Dermis blood vessel endothelial cell (primary cell): ENCODE measurements around the gene PPHLN1. TPM values are rescaled to one million over a fixed set of nuclear protein-coding genes. Genes with fewer than 3 reads are reported as not detected.

Experiments used
- DNase-seq: peaks from one replicate; pipeline ENCODE4 v3.0.0; 2010
- total RNA-seq: library from RNA; depleted of rRNA; stranded (reverse); fragments of >200 nt; gene quantifications from 2 replicates; pipeline ENCODE4 v1.2.3, GENCODE V29; 2014

Gene PPHLN1
- 99.5 and 101 TPM in 2 replicates for total RNA-seq

DNA sequence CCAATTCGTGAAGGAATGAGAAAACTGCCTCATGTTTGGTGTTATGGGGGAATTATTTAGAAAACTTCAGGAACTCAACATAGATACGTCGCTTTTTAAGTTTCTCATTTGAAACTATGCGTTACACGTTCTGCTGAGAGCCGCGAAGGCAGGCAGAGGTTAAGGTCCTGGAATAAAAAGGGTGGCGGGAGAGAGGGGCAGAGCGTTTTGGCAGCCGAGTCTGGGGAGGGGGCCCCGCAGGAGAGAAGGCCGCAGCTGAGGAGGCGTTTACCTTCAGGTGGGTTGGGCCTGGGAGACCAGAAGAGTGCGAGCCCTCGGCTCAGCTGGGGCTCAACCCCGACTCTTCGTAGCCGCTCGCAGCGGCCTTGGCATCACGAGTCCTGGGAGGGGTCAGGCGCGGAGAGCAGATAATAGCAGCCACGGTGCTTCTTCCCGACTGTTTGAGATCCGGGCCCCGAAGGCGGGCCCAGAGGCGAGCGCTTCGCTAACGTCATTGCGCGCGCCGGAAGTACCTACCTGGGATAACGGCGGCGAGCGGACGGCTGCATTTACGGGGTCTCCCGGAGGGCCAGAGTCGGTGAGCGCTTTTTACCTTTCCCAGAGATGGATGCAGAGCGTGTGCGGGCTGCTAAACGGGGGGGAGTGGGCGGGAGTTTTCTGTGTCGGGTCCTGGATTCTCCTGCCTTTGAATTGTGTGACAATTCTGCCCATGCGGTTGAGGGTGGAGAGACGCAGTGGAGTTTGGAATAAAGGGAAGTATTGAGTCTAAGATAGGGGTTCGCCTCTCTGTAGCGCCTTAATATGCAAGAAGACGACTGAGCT lies at the start of gene PPHLN1, which contains the start of gene ZCRB1:
Gene PPHLN1 (plus strand): TSS at position 515 of the 822 bp plus-strand sequence. CDS start 9,736 bp downstream, outside the sequence.
Gene ZCRB1 (minus strand): TSS at position 442 of the 822 bp plus-strand sequence. CDS start 1,992 bp downstream, outside the sequence.
- peak; percentile 79 for DNase-seq

- DNase-seq, result no peak
These were observed 48.4 kb upstream of the PPHLN1 start for GRCh38 chr12:42277396-42278127.

DNA sequence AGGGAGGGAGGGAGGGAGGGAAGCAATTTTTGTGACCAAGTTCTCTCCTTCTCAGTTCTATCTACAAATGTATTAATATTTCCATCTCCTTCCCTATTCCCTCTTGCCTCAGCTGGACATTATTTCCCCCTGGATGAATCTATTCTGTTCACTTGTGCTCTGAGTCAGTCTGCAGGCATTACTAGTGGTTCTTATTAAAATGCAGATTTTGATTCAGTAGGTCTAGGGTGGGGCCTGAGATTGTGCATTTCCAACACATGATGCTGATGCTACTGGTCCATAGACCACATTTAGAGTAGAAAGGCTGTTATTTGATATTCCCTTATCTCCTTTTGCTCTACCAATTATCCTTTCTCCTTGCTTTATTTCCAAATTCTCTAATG lies 47.8 kb upstream of the PPHLN1 start:
- no peak for DNase-seq

GRCh38 chr12:42281278-42281677 lies 44.7 kb upstream of the PPHLN1 start:
- no peak for DNase-seq

DNA sequence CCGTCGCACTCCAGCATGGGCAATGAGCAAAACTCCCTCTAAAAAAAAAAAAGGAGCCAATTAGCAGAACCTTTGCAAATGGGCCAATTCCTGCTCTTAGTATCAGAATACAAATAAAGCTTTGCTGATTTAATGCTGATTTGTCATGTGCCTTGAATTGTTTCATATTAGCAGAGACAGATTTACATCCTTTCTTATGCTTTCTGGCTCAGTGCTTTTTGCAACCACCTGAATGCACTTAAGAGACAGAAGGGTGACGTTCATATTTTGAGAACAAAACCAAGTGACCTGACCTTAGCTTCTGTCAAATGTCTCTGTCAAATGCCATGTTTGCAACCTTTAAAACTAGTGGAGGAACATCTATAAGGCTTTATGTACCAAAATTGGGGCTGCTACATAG lies 44.1 kb upstream of the PPHLN1 start:
- no peak for DNase-seq

DNA sequence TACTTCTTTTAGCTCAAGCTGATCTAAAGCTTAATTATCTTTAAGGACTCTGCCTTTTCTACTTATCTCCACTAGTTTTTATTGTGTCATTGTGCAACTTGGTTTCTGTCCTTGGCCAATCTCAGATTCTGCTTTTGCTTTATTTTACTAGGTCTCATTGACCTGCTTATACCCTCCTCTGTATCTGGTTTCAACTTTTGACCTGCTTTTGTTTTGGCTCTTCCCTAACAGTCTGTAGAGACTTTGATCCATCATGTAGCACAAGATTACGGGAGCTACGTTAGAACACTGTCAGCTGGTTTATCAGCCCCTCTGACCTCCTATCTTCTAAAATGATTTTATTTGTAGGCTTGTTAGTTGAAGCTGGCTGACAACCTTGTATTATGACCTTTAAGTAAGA lies 43.7 kb upstream of the PPHLN1 start:
- DNase-seq, result no peak

DNA sequence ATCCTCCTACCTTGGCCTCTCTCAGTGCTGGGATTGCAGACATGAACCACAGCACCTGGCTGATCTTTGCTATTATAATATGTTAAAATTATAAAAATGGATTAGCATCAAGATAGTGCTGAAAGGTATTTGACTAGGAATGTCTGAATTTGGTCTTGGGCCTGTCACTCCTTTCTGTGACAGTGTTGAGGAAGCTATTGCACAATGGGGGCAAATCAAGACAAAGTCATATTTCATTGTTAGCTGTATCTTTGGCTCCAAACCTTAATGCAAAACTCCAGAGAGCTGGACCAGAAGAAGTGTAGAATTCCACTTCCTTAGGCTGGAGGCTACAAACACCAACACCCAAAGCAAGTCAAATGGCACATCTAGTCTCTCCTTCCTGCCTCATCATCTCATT lies 42.2 kb upstream of the PPHLN1 start:
- DNase-seq, result no peak

DNA sequence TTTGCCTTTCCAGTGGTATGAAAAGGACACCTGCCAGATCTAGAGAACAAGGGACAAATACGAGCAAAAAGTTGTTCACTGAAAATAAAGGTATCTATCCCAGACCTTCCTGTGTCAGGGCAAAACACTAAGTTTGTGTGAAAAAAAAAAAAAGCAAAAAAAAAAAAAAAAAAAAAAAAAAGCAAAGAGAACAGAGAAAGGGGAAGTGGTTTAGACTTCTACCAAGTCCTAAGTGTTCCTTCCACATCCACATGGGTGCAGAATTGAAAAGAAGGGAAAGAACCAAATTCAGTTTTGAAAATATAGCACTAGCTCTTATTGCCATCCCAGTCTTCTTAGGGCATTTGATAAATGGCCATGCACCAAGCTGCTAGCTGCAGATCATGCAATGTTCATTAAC lies 41.8 kb upstream of the PPHLN1 start:
- DNase-seq, result no peak

- DNase-seq, result no peak
These were observed 41.1 kb upstream of the PPHLN1 start for GRCh38 chr12:42284876-42285275.

DNA sequence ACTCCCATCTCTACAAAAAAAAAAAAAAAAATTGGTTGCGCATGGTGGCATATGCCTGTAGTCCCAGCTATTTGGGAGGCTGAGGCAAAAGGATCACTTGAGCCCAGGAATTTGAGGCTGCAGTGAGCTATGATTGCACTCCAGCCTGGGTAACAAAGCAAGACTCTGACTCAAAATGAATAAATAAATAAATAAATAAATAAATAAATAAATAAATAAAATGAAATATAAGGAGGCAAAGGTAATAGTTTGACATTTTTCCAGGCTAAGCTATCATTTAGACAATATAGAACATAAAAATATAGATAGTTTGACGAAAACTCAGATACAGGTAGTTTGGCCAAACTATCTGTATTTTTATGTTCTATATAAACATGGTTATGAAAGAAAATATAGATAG lies 40.5 kb upstream of the PPHLN1 start:
- no peak for DNase-seq

- no peak for DNase-seq
These were observed 39.2 kb upstream of the PPHLN1 start for GRCh38 chr12:42286741-42287140.

- DNase-seq, result no peak
These were observed 37.4 kb upstream of the PPHLN1 start for GRCh38 chr12:42288544-42288943.

DNA sequence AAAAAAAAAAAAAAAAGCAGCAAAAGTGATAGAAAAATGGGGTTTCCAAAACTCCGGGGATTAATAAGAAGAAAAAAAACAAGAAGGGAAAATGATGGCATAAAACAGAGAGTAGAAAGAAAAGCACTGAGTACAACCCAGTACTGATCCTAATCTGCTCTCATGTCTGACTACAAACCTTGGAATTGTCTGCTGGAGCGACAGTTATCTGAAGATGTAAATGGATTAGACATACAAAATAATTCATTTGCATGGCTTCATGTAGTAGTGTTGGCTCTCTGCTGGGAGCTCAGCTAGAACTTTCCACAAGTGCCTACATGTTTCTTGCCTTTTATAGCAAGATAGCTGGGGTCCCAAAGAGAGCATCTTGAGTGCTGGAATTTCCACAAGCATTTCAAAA lies 34.3 kb upstream of the PPHLN1 start:
- DNase-seq, result no peak

DNA sequence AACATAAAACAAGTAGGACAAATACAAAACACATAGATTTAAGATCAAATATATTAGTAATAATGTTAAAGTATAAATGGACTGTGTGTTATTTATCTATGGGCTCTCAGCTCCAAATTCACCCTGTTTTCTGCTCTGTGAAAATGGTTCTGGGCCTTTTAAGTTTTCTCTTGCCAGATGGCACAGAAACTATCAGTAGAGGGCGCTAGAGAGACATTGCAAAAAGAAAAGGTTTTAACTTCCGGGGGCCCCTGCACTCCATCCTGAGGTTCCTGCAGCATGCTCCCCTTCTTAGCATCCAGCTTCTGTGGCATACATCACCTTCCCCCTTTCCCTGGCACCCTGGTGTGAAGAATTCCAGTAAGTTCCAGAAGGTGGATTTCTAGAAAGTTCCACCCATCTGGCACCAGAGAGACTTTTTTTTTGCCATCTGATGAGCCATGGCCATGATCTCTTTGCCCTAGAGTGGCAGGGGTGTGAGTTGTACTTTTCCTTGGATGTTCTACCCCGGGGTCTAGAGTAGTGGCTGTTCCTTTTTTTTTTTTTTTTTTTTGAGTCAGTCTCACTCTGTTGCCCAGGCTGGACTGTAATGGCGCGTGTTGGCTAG lies 29.4 kb upstream of the PPHLN1 start:
- DNase-seq, result peak; percentile 47

DNA sequence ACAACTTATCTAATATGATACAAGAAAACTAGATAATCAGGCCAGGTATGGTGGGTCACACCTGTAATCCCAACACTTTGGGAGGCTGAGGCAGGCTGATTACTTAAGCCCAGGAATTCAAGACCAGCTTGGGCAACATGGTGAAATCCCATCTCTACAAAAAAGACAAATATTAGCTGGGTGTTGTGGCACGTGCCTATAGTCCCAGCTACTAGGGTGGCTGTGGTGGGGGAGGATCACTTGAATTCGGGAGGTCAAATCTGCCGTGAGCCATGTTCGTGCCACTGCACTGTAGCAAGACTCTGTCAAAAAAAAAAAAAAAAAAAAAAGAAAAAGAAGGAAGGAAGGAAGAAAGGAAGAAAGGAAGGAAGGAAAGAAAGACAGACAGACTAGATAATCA lies 27.1 kb upstream of the PPHLN1 start:
- no peak for DNase-seq

- no peak for DNase-seq
These were observed 26.3 kb upstream of the PPHLN1 start for GRCh38 chr12:42299392-42300308.

- DNase-seq, result no peak
These were observed 19.7 kb upstream of the PPHLN1 start for GRCh38 chr12:42306297-42306696.

DNA sequence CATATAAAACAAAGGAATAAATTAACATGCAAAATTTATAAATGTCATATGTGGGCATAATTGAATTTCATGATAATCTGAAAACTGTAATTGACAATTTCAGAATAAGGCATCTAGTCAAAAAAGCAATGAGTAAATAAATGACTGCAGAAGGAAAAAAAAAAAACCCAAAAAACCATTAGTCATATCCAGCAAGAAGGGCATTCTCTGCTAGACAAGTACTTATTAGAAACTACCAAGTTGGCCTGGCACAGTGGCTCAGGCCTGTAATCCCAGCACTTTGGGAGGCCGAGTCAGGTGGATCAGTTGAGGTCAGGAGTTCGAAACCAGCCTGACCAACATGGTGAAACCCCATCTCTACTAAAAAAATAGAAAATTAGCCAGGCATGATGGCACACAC lies 17.6 kb upstream of the PPHLN1 start:
- no peak for DNase-seq

DNA sequence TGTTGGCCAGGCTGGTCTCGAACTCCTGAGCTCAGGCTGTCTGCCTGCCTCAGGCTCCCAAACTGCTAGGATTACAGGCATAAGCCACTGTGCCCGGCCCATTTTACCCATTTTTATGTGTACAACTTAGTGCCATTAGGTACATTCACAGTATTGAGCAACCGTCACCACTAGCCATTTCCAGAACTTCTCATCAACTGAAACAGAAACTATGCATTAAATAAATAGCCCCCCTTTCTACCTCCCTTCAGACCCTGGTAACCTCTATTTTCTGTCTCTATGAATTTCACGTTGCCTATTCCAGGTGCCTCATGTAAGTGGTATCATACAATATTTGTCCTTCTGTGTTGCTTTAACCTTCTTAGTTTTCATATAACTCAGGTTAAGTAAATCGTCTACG lies 16.0 kb upstream of the PPHLN1 start:
- DNase-seq, result no peak

DNA sequence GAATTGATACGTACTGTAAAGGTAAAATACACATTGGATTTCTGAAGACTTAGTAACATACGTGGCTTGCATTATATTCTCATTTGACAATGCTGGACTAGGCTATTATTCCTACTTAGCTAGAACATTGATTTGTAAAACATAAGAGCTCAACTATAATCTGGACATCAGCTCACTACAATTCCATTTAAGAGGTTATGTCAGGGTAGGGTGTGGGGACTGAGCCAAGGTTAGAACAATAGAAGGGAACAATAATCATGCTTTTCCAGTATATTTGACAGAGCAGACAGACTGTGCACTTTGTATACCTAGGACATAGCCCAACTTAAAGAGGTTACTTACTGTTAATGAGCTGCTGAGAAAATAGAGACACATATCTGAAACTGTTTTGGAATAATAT lies 10.9 kb upstream of the PPHLN1 start:
- peak; percentile 39 for DNase-seq

- no peak for DNase-seq
These were observed 5.2 kb upstream of the PPHLN1 start for GRCh38 chr12:42320796-42321195.

DNA sequence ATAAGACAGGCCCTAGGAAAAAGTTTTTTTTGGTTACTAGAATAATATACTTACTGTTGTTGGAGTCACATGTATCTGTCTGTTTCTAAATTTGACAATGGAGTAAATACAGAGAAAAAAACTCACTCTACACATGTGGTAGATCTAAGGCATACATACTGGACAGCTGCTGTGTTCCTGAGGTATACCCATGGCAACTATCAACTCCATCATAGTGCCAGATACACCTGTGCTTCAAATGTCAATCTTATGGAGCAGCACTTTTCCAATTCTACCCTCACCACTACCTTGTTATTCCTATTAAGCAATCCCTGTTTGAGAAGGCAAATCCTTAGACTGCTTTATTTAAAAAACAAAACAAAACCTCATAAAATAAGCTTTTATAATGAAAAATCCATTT lies 3.4 kb upstream of the PPHLN1 start:
- DNase-seq, result no peak
